ENCODE measurements around the gene FAM199X.
A peak's percentile ranks its signal among the peaks of the same experiment; 100 is the strongest.

FAM199X gene

GRCh38 chrX:104165894-104166734, at the start of gene FAM199X:
FAM199X (plus strand) TSS chrX:104166453; CDS start chrX:104166786, 333 bp downstream.
- DNase-seq (ENCODE audit: low read depth), result peak; percentile 32

- no peak for DNase-seq (ENCODE audit: low read depth)
These were observed 48.5 kb upstream of the FAM199X start for GRCh38 chrX:104117759-104118158.

GRCh38 chrX:104118765-104119164, 47.5 kb upstream of the FAM199X start:
- DNase-seq (ENCODE audit: low read depth), result no peak

GRCh38 chrX:104122829-104123228, 43.4 kb upstream of the FAM199X start:
- DNase-seq (ENCODE audit: low read depth), result no peak

- DNase-seq (ENCODE audit: low read depth), result no peak
These were observed 39.4 kb upstream of the FAM199X start for GRCh38 chrX:104126856-104127255.

- DNase-seq (ENCODE audit: low read depth), result no peak
These were observed 35.4 kb upstream of the FAM199X start for GRCh38 chrX:104130808-104131207.

- no peak for DNase-seq (ENCODE audit: low read depth)
These were observed 31.5 kb upstream of the FAM199X start for GRCh38 chrX:104134583-104135261.

GRCh38 chrX:104135677-104136076, 30.6 kb upstream of the FAM199X start:
- DNase-seq (ENCODE audit: low read depth), result no peak

GRCh38 chrX:104136241-104137019, 29.8 kb upstream of the FAM199X start:
- peak; percentile 71 for DNase-seq (ENCODE audit: low read depth)

GRCh38 chrX:104137496-104137895, 28.8 kb upstream of the FAM199X start:
- peak; percentile 1 for DNase-seq (ENCODE audit: low read depth)

- DNase-seq (ENCODE audit: low read depth), result no peak
These were observed 25.0 kb upstream of the FAM199X start for GRCh38 chrX:104141087-104141760.

- no peak for DNase-seq (ENCODE audit: low read depth)
These were observed 15.2 kb upstream of the FAM199X start for GRCh38 chrX:104151037-104151436.

- no peak for DNase-seq (ENCODE audit: low read depth)
These were observed 9.4 kb upstream of the FAM199X start, which contains the start of gene SLC25A53 for GRCh38 chrX:104156630-104157529. SLC25A53 (minus strand) TSS chrX:104157009; CDS start chrX:104105257, 51,752 bp downstream.

- DNase-seq (ENCODE audit: low read depth), result no peak
These were observed 633 bp downstream of the FAM199X start for GRCh38 chrX:104166735-104167436.

GRCh38 chrX:104168127-104168526, 1.9 kb downstream of the FAM199X start:
- no peak for DNase-seq (ENCODE audit: low read depth)

GRCh38 chrX:104172121-104172520, 5.9 kb downstream of the FAM199X start:
- DNase-seq (ENCODE audit: low read depth), result no peak

- DNase-seq (ENCODE audit: low read depth), result no peak
These were observed 6.5 kb downstream of the FAM199X start for GRCh38 chrX:104172788-104173187.

- DNase-seq (ENCODE audit: low read depth), result no peak
These were observed 7.6 kb downstream of the FAM199X start for GRCh38 chrX:104173841-104174240.

GRCh38 chrX:104183685-104184084, 17.4 kb downstream of the FAM199X start:
- DNase-seq (ENCODE audit: low read depth), result no peak

GRCh38 chrX:104187931-104188330, 21.7 kb downstream of the FAM199X start:
- no peak for DNase-seq (ENCODE audit: low read depth)

Measured in non-pigmented ciliary epithelial cell (primary cell).